Erythroblast (primary cell): ENCODE results near the gene WASF2.

Experiments used
- GATA1 ChIP-seq: IDR thresholded peaks from 2 replicates; pipeline ENCODE4 v1.6.1; 2011; ENCODE audit warnings: low read depth, mild to moderate bottlenecking, control low read depth, low read length, moderate library complexity
- POLR2A ChIP-seq: IDR thresholded peaks from 2 replicates; pipeline ENCODE4 v1.6.1; 2011; ENCODE audit warnings: mild to moderate bottlenecking, low read length

DNA sequence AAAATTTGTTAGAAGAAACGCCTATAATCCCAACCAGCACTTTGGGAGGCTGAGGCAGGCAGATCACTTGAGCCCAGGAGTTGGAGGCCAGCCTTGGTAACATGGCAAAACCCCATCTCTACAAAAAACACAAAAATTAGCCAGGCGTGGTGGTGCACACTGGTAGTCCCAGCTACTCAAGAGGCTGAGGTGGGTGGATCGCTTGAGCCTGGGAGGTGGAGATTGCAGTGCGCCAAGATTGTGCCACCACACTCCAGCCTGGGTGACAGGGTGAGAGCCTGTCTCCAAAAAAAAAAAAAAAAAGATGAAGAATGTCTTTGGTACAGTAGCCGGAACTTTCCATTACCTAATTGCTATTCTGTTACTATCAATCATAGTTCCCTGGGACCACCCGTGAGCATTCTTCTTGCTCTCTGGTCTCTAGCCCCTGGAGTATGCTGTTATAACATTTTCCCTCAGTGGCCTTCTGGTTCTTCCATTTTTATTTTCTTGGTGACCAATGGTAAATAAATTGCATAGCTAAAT, 43.4 kb downstream of the WASF2 start:
- no peak for TF ChIP-seq POLR2A
- no peak for TF ChIP-seq GATA1
